Stimulated activated CD4-positive, alpha-beta T cell treated with anti-CD3 and anti-CD28 coated beads, Interleukin-2, amount 100 ng/mL, for 48 hours (primary cell): ENCODE measurements around the gene XDH.

Source experiments
- DNase-seq, 2 donors: peaks; one replicate each; pipeline ENCODE4 v3.0.0-alpha.2; 2020

XDH gene

DNA sequence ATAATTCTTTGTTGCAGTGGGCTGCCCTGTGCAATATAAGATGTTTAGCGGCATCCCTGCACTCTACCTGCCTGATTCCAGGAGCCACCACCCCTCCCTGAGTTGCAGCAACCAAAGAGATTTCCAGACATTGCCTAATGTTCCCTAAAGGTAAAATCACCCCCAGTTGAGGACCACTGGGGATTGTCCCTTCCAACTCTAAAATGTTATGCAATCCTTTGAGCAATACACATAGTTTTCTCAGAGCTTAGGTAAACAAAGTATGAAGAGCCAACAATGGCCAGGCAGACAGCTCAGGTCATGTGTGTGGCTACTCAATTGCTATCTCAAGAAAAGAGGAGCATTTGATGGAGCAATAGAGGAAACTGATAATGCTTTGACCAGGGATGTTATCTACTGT lies 87.0 kb downstream of the XDH start:
- no peak for DNase-seq

DNA sequence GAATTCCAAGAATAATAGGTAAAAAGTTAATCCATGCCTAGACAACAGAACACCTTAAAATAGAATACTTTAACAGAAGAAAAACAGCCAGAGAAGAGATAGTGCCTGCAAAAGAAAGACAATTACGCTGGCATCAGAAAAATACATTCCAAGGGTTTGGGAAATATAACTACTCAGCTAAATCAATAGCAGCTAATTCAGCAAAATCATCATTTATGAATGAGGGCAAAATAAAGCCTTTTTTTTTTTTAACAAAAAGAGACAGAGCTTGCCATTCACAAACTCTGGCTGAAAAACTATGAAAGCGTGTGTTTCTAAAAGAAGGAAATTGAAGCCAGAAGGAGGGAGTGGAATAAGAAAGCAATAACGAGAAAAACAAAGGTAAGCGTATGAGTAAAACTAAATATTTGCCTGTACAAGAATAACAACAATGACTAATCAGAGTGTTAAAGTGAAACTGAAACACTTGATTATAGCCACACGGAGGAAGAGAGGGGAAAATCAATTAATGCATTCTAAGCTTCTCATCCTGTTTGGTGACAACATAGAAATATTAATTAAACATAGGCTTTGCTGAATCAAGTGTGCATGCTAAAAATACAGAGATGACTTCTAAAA lies 90.4 kb downstream of the XDH start:
- DNase-seq, result no peak

DNA sequence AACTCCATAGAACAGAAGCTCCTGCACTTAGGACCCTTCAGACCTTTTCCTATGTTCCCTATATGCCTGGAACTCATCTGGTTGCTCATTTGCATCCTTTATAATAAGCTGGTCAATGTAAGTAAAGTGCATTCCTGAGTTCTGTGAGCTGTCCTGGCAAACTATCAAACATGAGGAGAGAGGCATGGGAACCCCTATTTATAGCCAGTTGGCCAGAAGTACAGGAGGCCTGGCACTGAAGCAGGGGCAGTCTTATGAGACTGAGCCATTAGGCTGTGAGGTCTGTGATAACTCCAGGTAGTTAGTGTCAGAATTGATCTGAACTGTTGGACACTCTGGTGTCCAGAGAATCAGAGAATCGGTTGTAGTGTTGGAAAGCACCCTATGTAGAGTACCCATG lies 92.2 kb downstream of the XDH start:
- no peak for DNase-seq

DNA sequence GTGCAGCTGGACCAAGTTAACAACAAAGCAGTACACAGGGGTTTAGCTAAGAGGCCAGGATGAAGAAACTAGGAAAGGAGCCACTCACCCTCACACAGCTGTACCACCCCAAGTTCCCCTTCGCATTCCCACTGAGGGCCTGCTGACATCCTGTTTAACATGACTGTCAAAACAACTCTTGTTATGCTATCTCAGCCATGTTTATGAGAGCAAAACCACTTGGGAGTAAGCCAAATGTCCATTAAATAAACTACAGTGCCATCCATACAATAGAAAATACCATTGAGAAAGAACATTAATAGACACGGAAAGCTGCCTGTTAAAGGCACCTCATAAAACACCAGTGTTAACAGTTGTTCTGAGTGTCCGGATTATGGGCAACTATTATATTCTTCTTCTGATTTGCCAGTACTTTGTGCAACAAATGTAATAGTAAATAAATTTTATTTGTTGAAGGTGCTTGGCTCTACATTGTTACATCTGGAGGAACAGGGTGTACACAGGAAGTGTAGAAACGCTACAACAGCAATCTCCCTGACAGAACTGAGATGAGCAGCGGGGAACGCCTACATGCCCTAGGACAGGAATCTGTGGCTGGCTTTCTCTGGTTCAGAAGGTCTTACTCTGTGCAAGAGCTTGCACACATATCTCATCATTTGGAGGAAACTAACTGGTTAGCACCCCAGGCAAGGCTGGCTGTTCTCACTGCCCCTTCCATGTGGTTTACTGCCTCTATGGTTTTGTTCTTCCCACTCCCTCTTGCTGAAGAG lies 95.0 kb downstream of the XDH start:
- peak in 1 of 2 donors; percentile 8 for DNase-seq

DNA sequence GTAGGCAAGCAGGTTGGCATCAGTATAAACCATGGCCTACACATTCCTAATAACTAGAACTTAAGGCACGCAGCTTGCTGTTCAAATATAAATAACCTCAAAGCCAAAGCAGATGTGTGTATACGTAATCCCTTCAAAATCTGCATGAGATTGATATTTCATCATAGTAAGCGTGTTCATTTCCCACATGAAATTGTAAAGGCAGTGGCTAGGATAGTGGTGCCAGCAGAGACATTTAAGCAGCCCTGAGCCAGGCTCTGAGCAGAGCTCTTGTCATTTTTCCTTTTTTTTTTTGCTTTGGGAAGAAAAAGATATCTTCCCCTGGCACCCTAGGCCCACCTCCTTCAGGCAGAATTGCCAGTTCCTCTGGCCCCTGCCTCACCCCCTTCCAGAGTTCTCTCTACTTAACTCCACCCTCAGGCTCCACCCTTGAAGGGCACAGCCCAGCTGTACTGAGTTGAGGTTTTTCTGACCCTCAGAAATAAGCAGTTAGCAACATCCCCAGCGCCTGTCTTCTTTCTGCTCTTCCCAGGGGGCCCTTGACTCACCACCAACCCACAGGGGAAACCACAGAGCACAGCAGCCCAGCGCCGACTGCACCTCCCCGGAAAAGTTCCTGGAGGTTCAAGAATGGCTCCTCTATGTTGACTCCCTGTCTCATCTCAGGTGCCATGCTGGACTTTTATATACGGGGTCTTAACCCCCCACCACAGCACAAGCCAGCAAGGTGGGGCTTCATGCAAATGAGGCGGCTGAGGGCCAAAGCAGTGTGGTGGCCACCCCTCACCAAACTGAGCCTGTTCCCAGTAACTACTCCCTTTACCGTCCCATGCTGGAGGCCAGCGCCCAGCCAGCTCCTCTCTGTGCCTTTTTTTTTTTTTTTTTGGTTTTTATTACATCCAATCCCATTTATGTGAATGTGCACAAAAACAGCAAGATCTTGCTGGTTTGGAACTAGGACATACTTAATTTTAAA lies 95.9 kb downstream of the XDH start:
- peak; percentile 9 to 31 for DNase-seq

DNA sequence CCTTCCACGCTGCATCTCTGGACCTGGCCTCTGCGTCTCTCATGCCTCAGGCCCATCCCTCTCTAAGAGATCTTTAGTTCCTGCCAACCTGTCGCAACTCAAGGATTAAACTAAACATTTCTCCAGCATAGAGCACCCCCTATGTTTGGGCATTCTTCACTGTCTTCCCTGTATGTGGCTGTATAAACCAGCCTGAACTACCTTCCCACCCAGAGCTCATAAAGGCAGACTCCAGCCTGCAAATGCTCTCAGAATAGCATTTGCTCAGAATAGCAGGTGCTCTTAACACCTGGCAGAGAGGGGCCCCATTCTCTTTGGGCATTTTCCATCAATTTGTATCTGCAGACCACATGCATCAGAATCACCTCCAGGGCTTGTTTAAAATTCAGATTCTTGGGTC lies 97.1 kb downstream of the XDH start:
- no peak for DNase-seq

DNA sequence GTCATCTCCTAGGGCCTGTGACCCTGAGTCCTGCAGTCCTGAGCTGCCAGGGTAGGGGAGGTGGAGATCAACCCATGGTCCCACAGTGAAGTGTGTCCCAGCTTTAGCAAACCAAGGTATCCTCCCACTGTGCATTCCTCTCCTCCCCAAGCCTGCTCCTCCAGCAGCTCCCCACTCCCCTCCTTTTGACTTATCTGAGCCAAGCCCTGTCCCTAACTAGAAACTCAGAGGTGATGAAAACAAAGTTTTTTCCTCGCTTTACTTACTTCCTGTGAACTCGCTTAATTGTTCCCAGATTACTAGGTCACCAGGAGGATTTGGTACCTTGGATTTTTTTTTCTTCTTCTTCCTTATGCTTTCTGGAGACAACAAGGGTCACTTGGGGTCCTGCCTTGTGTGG lies 99.8 kb downstream of the XDH start:
- DNase-seq, result no peak

DNA sequence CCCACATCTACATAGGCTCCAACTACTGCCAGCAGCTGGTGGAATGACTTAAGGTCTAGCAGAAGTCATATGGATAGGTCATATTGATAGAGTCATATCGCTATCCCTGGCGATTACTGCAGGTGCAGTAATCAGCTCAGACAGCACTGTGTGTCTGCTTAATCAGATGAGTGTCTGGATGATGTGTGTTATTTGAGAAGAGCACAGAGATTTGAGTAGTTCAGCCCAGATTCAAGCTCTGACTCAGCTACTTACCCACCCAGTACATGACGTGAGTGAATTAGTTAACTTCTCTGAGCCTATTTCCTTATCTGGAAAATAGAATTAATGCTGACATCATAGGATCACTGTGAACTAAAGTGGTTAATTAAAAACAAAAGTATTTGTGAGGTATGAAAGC lies 101.6 kb downstream of the XDH start:
- no peak for DNase-seq

DNA sequence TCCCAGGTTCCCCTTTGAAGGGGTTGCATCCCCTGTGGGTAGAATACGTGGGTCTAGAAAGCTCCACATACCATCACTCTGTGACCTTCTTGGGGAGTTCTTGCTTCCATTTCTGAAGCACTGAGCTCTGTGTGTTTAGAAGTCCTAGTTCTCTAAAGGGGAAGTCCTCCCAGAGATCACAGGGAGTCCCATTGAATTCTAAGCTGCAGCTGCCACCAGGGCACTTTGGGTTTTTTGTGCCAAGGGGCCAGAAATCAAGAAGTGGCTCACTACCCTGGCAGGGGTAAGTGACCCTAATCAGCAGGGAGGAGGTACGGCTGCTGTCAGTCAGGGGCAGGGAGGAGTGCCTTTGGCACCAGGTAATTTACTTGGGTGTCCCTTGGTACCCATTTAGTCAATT lies 109.7 kb downstream of the XDH start:
- DNase-seq, result no peak

DNA sequence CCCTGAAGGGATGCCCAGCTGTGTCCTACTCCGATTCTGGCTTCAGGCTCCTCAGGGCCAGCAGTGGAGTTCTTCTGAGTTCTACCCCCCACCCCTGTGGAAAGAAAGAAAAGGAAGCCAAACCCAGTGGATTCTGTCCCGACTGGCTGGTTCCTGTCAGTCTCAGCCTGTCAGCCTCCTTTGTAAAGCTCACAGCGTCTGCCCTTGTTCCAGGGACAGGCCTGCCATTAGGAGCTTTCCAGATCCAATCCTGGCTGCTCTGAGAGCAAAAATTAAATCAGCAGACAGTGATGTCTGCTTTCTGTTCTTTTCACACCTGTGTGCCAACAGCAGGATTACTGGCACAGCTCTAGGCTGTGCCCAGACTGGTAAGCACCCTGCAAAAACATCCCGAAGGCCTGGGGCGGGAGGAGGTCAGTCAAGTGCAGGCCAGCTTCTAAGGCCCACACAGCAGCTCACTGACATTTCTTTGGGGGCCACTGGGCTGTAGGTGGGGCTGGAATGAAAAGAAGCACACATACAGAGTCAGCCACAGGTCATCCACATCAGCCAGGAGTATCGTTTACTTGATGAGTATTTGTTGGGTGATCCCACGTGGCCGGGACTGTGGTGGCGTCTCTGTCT lies 111.5 kb downstream of the XDH start:
- DNase-seq, result no peak

DNA sequence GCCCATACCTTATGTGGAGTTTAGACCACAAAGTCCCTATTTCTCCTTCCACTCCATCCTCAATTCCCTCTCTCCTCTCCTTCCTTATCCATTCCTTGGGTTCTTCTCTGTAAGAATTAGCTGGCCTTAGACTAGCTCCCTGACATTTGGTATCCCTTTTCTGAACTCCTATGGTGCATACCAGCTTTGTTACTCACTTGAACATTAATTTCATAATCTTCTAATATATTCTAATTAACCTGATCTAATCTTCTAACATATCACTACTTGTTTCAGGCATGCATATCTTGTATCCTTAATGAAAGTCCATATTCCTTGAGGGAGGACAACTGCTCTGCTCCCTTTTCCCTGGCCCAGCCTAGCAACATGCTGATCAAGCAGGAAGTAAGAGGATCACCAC lies 114.2 kb downstream of the XDH start:
- no peak for DNase-seq

DNA sequence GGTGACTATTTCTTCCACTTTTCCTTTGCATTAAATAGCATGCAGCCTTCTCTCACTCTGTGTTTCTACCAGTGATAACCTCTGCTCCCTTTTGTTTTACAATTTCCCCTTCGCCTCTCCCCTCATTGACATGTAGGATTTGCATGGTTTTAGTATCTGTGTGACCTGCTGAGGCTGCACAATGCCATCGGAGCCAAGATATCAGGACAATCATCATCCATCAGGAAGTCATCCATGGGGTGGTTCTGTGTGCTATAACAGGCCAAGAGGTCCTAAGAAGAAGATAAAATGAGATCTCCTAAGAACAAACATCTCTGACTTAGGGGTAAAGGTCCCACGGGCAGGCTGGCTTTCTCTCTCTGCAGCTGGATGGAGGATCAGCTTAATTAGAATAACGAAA lies 115.0 kb downstream of the XDH start:
- DNase-seq, result no peak

DNA sequence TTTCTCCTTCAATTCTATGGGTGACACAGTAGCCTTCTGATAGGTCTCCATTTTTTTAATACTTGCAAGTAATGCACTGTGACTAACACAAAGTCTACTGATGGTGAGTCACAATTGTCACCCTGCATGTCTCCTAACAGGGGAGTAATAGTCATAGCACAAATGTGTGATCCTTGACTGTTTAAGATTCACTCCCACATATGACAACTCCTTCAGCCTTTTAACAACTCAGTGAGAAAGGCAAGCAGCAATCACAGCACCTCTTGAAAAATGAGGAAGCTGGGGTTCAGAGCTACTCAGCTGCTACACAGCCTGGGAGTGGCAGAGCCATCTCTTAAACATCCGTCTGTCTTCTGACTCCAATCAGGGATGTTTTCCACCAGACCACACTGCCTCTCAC lies 116.8 kb downstream of the XDH start:
- DNase-seq, result no peak

DNA sequence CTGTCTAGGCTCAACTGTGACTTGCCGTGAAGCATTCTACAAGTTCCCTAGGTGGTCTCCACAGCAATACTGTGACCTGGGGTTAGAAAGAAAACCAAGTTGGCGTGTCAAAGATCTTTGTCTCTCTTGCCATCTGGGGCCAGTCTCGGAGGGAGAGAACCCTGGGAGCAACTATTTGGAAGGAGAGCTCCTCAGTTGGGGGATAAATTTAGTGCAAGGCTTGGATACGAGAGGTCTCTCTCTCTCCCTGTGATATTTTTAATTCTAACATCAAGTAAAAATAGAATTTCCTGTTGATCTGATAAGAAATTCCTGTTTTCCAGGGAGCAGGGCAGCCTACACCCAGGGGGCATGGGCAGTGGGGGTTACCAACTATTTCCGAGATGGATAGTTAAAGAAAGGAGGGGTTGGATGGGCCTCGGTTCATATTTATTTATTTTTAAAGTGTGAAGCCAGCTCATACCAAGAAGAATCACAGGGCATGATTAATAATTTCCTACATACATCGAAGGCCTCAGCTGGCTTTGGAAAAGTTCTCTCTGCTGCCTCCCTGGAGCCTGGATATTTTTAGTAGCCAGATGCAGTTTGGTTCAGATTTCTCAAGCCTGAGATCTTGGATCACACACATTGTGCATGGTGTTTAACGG lies 117.8 kb downstream of the XDH start:
- DNase-seq, result no peak

DNA sequence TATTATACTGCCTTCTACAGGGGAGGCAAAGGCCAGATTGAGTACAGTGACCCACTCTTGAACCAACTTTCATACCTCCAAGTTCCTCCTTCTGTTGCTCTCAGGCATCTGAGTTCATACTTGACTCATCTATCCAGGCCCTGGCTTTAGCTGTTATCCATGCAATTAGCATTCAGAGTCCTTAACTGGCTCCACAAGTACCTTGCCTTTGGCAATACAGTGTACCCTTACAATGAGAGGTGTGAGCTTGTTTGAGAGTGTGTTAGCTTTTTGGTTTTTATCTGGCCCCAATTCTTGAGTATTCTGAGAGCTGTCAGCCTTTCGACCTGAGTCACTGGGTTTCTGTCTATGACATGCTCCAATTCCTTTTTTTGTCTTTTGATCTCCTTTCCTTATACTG lies 120.3 kb downstream of the XDH start:
- no peak for DNase-seq

DNA sequence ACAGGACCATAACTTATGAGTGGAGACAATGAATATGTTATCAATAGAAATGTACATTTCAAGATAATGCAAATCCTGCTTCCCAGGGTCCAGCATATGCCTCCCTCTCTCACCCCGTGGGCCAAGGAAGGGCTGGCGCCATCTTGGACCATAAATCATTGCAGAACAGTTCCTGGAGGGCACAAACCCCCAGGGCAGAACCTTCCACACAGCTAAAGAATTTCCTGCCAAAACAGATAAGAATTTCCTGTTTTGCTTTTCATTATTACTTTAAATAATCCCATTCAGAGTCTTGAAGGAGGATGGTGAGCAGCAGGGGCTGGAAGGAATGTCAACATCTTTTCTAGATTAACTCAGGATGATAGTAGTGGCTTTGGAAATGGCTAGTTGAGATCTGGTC lies 126.9 kb downstream of the XDH start:
- no peak for DNase-seq

DNA sequence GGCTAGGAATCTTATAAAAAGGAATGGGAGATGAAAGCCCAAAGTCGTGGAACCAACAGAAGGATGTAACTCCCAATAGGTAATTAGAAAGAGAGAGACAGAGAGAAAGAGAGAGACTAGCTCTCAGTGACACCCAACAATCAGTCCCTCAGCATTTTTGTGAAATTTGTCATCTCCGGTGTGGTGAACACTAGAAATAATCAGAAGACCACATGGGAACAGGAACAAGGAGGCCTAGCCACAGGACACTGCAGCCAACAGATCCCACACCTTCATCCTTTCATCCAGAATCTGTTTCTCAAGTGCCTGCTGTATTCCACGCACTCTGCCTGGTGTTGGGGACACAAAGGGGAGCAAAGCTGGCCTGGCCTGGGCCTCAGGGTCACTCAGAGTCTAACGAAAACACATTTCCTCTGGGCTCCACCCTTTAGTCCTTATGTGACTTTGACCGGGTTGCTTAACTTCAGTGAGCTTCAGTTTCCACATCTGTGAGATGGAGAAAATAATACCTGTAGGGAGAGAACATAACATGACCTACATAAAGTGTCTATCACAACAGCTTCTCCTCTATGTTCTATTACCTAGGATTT lies 127.5 kb downstream of the XDH start:
- DNase-seq, result no peak

DNA sequence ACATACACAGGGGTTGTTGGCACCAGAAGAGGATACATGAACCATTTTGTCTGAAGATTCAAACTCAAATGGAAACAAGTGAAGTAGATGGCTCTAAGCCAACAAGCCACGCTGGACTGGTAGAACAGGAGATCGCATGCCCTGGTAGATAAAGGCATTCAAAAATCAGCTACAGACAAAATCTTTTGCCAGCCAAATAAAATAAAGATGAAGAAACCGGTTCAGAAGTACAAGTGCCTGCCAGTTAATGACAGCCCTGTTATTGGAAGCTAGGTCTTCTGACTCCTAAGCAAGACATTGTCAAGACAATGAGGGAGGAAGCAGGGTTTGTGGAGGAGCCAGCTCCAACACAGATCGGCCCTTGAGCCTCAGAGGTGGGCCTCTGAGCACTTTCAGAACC lies 128.3 kb downstream of the XDH start:
- DNase-seq, result no peak
